ENCODE data around the gene U2SURP. TPM values are rescaled to one million over a fixed set of nuclear protein-coding genes. Genes with fewer than 3 reads are reported as not detected.

U2SURP gene
- total RNA-seq, 1 donor from 2014 or later = 75.8 TPM

DNA sequence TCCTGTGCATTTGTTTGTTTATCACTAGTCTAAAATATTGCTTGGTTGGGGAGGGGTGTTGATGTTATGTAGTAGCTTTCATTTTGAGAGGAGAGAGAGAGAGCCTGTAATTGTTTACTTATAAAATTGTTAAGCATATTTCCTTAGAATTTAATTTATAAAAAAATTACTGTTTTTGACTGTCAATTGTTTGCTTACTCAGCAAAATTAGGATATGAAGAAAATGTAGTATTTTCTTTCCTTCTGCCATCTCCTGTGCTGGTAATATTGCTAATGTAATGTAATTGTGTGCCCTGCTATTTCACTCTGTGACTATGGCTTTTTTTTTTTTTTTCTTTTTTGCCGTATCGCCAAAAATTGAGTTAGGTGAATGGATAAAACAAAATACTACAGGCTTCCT lies 3.5 kb downstream of the U2SURP start:
- no peak for ATAC-seq
- no peaks in the 10 kb centered on the region for H3K36me3 ChIP-seq
- DNase-seq = no peak
- H3K4me1 ChIP-seq = peaks cover 26% of the 10 kb centered on the region
- no peak overlapping the region for H3K4me3 ChIP-seq
- H3K9me3 ChIP-seq = no peaks in the 10 kb centered on the region
- H3K27ac ChIP-seq = no peak overlapping the region
- no peaks in the 10 kb centered on the region for H3K27me3 ChIP-seq
- TF ChIP-seq, protein P1, sequence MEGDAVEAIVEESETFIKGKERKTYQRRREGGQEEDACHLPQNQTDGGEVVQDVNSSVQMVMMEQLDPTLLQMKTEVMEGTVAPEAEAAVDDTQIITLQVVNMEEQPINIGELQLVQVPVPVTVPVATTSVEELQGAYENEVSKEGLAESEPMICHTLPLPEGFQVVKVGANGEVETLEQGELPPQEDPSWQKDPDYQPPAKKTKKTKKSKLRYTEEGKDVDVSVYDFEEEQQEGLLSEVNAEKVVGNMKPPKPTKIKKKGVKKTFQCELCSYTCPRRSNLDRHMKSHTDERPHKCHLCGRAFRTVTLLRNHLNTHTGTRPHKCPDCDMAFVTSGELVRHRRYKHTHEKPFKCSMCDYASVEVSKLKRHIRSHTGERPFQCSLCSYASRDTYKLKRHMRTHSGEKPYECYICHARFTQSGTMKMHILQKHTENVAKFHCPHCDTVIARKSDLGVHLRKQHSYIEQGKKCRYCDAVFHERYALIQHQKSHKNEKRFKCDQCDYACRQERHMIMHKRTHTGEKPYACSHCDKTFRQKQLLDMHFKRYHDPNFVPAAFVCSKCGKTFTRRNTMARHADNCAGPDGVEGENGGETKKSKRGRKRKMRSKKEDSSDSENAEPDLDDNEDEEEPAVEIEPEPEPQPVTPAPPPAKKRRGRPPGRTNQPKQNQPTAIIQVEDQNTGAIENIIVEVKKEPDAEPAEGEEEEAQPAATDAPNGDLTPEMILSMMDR (IDR thresholded peaks at IDR 0.05) = no peak
- intact Hi-C loops (cut with DNase I) = no loop called here

DNA sequence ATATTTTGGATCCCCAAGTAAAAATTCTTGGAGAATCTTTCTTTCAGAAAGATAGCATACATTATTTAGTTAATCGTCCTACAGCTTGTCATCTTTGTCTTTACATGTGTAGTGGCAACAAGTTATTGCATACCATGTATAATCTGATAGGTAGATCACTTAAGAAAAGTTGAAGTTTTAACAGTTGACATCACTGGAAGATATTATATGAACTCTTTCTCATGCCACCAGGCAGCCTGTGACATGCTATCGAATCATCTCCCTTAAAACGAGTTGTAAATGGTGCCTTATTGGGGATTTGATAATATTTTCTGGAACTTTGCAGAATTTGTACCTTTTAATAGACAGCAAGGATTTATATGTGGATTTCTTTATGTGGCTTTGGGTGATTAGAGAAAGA lies 8.7 kb downstream of the U2SURP start:
- TF ChIP-seq, protein P1 (IDR thresholded peaks at IDR 0.05) = no peak
- intact Hi-C loops (cut with DNase I) = no loop called here
- ATAC-seq (no peak), DNase-seq (no peak)
- H3K4me3 ChIP-seq = no peak overlapping the region
- no peak overlapping the region for H3K27ac ChIP-seq
- peaks cover 28% of the 10 kb centered on the region for H3K36me3 ChIP-seq
- H3K9me3 ChIP-seq = no peaks in the 10 kb centered on the region
- no peaks in the 10 kb centered on the region for H3K27me3 ChIP-seq
- H3K4me1 ChIP-seq = peaks cover 9% of the 10 kb centered on the region

DNA sequence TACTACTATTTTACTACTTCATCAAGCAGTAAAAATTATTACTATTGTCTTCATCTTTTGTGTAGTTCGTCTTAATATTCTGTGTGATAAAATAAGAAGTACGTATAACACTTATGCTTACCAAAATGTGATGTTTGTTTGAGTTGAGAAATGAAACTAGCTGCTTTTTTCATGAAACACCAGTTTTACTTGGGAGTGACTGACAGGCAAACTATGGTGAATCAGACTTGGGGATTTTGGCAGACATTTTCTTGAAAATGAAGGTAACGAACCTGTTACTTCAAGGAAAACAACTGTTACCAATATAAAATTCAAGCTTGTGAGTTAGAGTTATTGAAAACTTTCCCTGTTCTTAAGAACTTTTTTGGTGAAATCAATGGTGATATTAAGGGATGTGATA lies 10.3 kb downstream of the U2SURP start:
- peaks cover 45% of the 10 kb centered on the region for H3K36me3 ChIP-seq
- H3K4me3 ChIP-seq = no peak overlapping the region
- DNase-seq (no peak), ATAC-seq (no peak)
- intact Hi-C loops (cut with DNase I) = no loop called here
- no peaks in the 10 kb centered on the region for H3K27me3 ChIP-seq
- TF ChIP-seq, protein P1 (IDR thresholded peaks at IDR 0.05) = no peak
- H3K9me3 ChIP-seq = no peaks in the 10 kb centered on the region
- peaks cover 6% of the 10 kb centered on the region for H3K4me1 ChIP-seq
- no peak overlapping the region for H3K27ac ChIP-seq

DNA sequence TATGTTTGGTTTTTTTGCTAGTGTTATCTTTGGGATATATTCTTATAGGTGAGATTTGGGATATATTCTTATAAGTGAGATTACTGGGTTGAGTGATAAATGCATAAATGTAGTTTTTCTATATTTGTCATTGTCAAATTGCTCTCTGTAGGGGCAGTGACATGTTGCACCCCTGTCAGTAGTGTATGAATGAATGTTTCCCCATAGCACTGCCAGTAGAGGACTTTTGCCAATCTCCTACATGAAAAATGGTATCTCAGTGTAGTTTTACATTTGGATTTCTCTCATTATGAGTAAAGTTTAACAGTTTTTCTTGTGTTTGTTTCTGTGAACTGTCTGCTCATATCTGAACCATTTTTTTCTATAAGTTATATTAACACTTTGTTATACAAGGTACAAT lies 13.6 kb downstream of the U2SURP start:
- ATAC-seq (no peak), DNase-seq (no peak)
- Histone ChIP-seq H3K4me1 (peaks cover 6% of the 10 kb centered on the region), H3K27ac (no peak overlapping the region), H3K36me3 (peaks cover 77% of the 10 kb centered on the region), H3K27me3 (no peaks in the 10 kb centered on the region), H3K4me3 (no peak overlapping the region), H3K9me3 (no peaks in the 10 kb centered on the region)
- intact Hi-C loops (cut with DNase I) = no loop called here
- TF ChIP-seq, protein P1 (IDR thresholded peaks at IDR 0.05) = no peak

DNA sequence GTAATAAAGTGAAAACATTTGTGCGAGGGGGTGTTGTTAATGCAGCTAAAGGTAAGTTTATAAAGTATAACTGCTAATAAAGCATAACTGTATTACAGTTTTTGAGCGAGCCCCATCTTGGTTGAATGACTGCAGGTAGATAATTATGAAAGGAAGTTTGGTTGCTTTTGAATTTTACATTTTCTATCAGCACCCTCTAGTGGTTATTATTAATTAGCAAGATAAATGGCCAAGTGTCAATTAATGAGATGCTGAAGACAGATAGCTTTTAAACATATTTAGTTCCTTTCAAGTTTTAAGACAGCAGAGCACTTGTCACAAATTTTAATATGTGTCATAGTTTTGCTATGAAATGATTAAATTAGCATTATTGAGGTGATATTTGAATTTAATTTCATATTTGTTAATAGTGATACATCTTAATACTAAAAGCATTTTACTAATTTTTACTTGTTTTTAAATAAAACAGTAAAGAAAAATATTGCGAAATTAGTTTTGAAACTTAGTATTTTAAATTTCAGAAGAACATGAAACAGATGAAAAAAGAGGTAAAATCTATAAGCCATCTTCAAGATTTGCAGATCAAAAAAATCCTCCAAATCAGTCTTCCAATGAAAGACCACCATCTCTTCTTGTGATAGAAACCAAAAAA lies 15.1 kb downstream of the U2SURP start:
- no peak for DNase-seq
- no peaks in the 10 kb centered on the region for H3K4me1 ChIP-seq
- H3K9me3 ChIP-seq = no peaks in the 10 kb centered on the region
- no peak overlapping the region for H3K4me3 ChIP-seq
- no peaks in the 10 kb centered on the region for H3K27me3 ChIP-seq
- intact Hi-C loops (cut with DNase I) = no loop called here
- H3K27ac ChIP-seq = no peak overlapping the region
- peaks cover 92% of the 10 kb centered on the region for H3K36me3 ChIP-seq
- TF ChIP-seq, protein P1 (IDR thresholded peaks at IDR 0.05) = peak; percentile 59
- ATAC-seq = no peak

Data from upper lobe of right lung (tissue), 1 donor.